ENCODE data around the gene STARD5.

DNA sequence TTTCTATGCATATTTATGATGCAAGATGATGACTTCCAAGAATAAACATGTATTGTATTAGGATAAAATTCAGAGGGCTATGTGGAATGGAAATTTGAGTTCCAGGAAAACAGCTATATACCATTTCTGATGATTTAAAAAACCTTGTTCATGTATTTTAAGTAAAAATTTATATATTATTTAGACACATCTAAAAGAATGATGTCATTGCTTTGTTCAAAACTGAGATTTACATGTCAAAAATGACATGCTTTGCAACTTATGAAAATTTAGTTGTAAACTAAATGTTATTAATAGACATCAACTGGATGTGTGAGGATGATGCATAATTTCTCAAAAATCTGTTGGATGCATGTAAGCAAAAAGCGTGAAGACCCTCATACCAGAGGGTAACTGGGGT, 2.3 kb downstream of the STARD5 start:
- no peak for TF ChIP-seq GATA3 (IDR thresholded peaks at IDR 0.05; ENCODE audit: low read depth, low read length)
- no peak for TF ChIP-seq GATA2 (IDR thresholded peaks at IDR 0.05; ENCODE audit: low read depth, low read length)

Data from SH-SY5Y (cell line).